ENCODE data around the gene PCDHA3. TPM values are rescaled to one million over a fixed set of nuclear protein-coding genes. Genes with fewer than 3 reads are reported as not detected.
"Not testable (repeated sequence)": the region's sequence is repeated elsewhere in the genome, so short reads cannot be mapped to it uniquely, and the experiment has no call there.

PCDHA3 gene
- total and polyA plus RNA-seq, 5 experiments from 2014 or later = not detected

DNA sequence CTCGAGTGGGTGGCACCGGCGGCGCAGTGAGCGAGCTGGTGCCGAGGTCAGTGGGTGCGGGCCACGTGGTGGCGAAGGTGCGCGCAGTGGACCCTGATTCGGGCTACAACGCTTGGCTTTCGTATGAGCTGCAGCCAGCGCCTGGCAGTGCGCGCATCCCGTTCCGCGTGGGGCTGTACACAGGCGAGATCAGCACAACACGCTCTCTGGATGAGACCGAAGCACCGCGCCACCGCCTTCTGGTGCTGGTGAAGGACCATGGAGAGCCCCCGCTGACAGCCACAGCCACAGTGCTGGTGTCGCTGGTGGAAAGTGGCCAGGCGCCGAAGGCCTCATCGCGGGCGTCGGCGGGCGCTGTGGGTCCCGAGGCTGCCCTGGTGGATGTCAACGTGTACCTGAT is 22.6 kb downstream of the PCDHA3 start:
- H3K4me3 Mint-ChIP-seq = no peak overlapping the region
- peaks cover 7 to 39% (median 15%) of the 10 kb centered on the region in 3 donors for H3K36me3 Mint-ChIP-seq
- DNase-seq (no peak), ATAC-seq (no peak)
- POLR2A ChIA-PET = no interaction called here
- no peak overlapping the region for H3K27ac Mint-ChIP-seq
- H3K9me3 Mint-ChIP-seq = peaks cover 16 to 55% (median 25%) of the 10 kb centered on the region in 9 donors
- H3K4me1 Mint-ChIP-seq = no peaks in the 10 kb centered on the region
- H3K27me3 Mint-ChIP-seq = peaks cover 18 to 31% (median 29%) of the 10 kb centered on the region in 5 donors

DNA sequence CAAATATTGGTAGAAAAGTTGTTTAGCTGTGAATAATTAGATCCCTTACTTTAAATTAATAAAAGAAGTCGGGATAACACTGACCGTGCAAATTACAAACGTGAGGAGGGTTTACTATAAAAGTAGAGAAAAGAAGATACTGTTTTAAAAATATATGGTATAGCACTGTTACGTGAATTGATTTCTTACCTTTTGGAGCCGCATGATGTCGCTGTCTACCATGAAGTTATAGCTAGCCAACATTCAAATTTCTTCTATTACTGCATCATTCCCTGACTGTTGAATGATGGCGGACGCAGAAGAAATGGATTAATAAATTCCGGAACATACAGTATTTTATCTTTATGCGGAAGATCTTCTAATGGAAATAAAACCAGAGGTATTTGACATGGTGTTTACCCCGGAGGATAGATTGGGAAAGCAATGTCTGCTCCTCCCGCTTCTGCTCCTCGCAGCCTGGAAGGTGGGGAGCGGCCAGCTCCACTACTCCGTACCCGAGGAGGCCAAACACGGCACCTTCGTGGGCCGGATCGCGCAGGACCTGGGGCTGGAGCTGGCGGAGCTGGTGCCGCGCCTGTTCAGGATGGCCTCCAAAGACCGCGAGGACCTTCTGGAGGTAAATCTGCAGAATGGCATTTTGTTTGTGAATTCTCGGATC is 27.0 kb downstream of the PCDHA3 start, which contains the start of gene PCDHA6:
PCDHA6 (plus strand) TSS at position 257 of the 658 bp plus-strand sequence; CDS start at position 389, 132 bp downstream.
- ATAC-seq = no peak
- Mint-ChIP-seq H3K4me1 (no peaks in the 10 kb centered on the region), H3K9me3 (peaks cover 13 to 69% (median 26%) of the 10 kb centered on the region in 9 donors), H3K27me3 (peaks cover 28 to 53% (median 42%) of the 10 kb centered on the region in 5 donors), H3K27ac (no peak within 1 kb of the TSS), H3K4me3 (no peak within 1 kb of the TSS), H3K36me3 (peaks cover 15 to 48% (median 18%) of the 10 kb centered on the region in 3 donors)
- POLR2A ChIA-PET = no interaction called here
- no peak for DNase-seq

DNA sequence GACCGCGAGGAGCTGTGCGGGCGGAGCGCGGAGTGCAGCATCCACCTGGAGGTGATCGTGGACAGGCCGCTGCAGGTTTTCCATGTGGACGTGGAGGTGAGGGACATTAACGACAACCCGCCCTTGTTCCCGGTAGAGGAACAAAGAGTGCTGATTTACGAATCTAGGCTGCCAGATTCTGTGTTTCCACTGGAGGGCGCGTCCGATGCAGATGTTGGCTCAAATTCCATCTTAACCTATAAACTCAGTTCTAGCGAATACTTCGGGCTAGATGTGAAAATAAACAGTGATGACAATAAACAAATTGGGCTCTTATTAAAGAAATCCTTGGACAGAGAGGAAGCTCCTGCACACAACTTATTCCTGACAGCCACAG is 27.5 kb downstream of the PCDHA3 start:
- peaks cover 13 to 72% (median 30%) of the 10 kb centered on the region in 9 donors for H3K9me3 Mint-ChIP-seq
- no peaks in the 10 kb centered on the region for H3K4me1 Mint-ChIP-seq
- peaks cover 32 to 58% (median 46%) of the 10 kb centered on the region in 5 donors for H3K27me3 Mint-ChIP-seq
- H3K27ac Mint-ChIP-seq = no peak overlapping the region
- ATAC-seq (no peak), DNase-seq (no peak)
- POLR2A ChIA-PET = no interaction called here
- no peak overlapping the region for H3K4me3 Mint-ChIP-seq
- peaks cover 17 to 51% (median 21%) of the 10 kb centered on the region in 3 donors for H3K36me3 Mint-ChIP-seq

DNA sequence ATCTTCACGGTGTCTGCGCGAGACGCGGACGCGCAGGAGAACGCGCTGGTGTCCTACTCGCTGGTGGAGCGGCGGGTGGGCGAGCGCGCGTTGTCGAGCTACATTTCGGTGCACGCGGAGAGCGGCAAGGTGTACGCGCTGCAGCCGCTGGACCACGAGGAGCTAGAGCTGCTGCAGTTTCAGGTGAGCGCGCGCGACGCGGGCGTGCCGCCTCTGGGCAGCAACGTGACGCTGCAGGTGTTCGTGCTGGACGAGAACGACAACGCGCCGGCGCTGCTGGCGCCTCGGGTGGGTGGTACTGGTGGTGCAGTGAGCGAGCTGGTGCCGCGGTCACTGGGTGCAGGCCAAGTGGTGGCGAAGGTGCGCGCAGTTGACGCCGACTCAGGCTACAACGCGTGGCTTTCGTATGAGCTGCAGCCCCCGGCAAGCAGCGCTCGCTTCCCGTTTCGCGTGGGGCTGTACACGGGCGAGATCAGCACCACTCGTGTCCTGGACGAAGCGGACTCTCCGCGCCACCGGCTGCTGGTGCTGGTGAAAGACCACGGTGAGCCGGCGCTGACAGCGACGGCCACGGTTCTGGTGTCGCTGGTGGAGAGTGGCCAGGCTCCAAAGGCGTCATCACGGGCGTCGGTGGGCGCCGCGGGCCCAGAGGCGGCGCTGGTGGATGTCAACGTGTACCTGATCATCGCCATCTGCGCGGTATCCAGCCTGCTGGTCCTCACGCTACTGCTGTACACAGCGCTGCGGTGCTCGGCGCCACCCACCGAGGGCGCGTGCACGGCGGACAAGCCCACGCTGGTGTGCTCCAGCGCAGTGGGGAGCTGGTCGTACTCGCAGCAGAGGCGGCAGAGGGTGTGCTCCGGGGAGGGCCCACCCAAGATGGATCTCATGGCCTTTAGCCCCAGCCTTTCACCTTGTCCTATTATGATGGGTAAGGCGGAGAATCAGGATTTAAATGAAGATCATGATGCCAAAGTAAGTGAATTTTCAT is 28.9 kb downstream of the PCDHA3 start:
- Mint-ChIP-seq H3K36me3 (peaks cover 21 to 60% (median 28%) of the 10 kb centered on the region in 3 donors), H3K27me3 (peaks cover 38 to 70% (median 51%) of the 10 kb centered on the region in 5 donors), H3K9me3 (peaks cover 16 to 78% (median 35%) of the 10 kb centered on the region in 9 donors)
- POLR2A ChIA-PET, ATAC-seq, DNase-seq, H3K4me3 Mint-ChIP-seq, H3K4me1 Mint-ChIP-seq, H3K27ac Mint-ChIP-seq: not testable (repeated sequence)

DNA sequence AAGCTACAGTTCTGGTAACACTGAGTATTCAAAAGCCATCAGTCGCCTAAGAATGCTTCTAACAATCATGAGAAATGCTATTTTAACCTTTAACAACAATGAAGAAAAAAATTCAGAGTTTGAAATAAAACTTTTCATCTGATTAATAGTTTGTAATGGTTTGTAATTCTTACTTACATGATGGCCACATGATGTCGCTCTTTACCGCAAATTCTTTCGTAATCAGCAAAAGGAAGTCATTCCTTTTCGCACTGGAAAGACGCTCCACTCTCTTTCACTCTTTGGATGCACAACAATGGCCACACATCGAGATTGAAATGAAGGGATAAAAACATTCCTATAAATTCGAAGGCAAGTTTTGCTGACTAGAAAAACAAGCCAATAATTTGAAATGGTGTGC is 33.1 kb downstream of the PCDHA3 start, which contains the start of gene PCDHA7:
PCDHA7 (plus strand) TSS at position 277 of the 400 bp plus-strand sequence; CDS start at position 392, 115 bp downstream.
- DNase-seq = no peak
- POLR2A ChIA-PET = no interaction called here
- H3K4me3 Mint-ChIP-seq = no peak within 1 kb of the TSS
- no peak for ATAC-seq
- no peak within 1 kb of the TSS for H3K27ac Mint-ChIP-seq
- peaks cover 0 to 59% (median 25%) of the 10 kb centered on the region in 9 donors for H3K9me3 Mint-ChIP-seq
- H3K27me3 Mint-ChIP-seq = peaks cover 23 to 61% (median 35%) of the 10 kb centered on the region in 5 donors
- H3K36me3 Mint-ChIP-seq = peaks cover 16 to 27% (median 17%) of the 10 kb centered on the region in 3 donors
- H3K4me1 Mint-ChIP-seq = no peaks in the 10 kb centered on the region

DNA sequence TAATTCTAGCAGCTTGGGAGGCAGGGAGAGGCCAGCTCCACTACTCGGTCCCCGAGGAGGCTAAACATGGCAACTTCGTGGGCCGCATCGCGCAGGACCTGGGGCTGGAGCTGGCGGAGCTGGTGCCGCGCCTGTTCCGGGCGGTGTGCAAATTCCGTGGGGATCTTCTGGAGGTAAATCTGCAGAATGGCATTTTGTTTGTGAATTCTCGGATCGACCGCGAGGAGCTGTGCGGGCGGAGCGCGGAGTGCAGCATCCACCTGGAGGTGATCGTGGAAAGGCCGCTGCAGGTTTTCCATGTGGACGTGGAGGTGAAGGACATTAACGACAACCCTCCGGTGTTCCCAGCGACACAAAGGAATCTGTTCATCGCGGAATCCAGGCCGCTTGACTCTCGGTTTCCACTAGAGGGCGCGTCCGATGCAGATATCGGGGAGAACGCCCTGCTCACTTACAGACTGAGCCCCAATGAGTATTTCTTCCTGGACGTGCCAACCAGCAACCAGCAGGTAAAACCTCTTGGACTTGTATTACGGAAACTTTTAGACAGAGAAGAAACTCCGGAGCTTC is 33.7 kb downstream of the PCDHA3 start:
- POLR2A ChIA-PET, ATAC-seq, H3K4me1 Mint-ChIP-seq, H3K4me3 Mint-ChIP-seq, H3K27ac Mint-ChIP-seq, DNase-seq: not testable (repeated sequence)
- Mint-ChIP-seq H3K9me3 (peaks cover 0 to 60% (median 23%) of the 10 kb centered on the region in 9 donors), H3K36me3 (peaks cover 16 to 27% (median 17%) of the 10 kb centered on the region in 3 donors), H3K27me3 (peaks cover 25 to 65% (median 38%) of the 10 kb centered on the region in 5 donors)

DNA sequence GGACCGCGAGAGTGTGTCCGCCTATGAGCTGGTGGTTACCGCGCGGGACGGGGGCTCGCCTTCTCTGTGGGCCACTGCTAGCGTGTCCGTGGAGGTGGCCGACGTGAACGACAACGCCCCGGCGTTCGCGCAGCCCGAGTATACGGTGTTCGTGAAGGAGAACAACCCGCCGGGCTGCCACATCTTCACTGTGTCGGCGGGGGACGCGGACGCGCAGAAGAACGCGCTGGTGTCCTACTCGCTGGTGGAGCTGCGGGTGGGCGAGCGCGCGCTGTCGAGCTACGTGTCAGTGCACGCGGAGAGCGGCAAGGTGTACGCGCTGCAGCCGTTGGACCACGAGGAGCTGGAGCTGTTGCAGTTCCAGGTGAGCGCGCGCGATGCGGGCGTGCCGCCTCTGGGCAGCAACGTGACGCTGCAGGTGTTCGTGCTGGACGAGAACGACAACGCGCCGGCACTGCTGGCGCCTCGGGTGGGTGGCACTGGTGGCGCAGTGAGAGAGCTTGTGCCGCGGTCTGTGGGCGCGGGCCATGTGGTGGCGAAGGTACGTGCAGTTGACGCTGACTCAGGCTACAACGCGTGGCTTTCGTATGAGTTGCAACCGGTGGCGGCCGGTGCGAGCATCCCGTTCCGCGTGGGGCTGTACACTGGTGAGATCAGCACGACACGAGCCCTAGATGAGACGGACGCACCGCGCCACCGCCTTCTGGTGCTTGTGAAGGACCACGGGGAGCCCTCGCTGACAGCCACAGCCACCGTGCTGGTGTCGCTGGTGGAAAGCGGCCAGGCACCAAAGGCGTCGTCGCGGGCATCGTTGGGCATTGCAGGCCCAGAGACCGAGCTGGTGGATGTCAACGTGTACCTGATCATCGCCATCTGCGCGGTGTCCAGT is 35.0 kb downstream of the PCDHA3 start:
- peaks cover 31 to 72% (median 44%) of the 10 kb centered on the region in 5 donors for H3K27me3 Mint-ChIP-seq
- no peak overlapping the region for H3K4me3 Mint-ChIP-seq
- POLR2A ChIA-PET = no interaction called here
- DNase-seq (no peak), ATAC-seq (no peak)
- no peak overlapping the region for H3K27ac Mint-ChIP-seq
- H3K9me3 Mint-ChIP-seq = peaks cover 0 to 67% (median 31%) of the 10 kb centered on the region in 9 donors
- no peaks in the 10 kb centered on the region for H3K4me1 Mint-ChIP-seq
- peaks cover 17 to 31% (median 23%) of the 10 kb centered on the region in 3 donors for H3K36me3 Mint-ChIP-seq

DNA sequence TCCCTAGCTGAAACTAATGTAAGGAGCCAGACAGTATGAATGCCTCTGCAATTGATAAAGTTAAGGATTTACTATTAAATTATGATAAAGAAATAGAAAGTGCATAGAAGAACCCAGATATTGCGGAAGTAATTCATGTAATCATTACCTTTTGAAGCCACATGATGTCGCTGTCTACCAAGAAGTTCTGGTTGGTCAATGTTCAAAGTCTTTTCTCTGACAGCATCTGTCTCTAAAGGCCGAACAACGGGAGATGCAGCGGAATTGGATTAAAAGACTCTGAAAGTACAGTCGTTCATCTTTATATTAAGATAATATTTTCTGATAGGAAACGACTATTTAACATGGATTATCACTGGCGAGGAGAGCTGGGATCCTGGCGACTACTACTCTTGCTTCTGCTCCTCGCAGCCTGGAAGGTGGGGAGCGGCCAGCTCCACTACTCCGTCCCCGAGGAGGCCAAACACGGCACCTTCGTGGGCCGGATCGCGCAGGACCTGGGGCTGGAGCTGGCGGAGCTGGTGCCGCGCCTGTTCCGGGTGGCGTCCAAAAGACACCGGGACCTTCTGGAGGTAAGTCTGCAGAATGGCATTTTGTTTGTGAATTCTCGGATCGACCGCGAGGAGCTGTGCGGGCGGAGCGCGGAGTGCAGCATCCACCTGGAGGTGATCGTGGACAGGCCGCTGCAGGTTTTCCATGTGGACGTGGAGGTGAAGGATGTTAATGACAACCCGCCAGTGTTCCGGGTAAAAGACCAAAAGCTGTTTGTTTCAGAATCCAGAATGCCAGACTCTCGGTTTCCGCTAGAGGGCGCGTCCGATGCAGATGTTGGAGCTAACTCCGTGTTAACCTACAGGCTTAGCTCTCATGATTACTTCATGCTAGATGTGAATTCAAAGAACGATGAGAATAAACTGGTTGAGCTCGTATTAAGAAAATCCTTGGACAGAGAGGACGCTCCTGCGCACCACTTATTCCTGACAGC is 40.4 kb downstream of the PCDHA3 start, which contains the start of gene PCDHA8:
PCDHA8 (plus strand) TSS at position 210 of the 985 bp plus-strand sequence; CDS start at position 345, 135 bp downstream.
- peak within 1 kb of the TSS in 1 of 10 donors; percentile 53 for H3K27ac Mint-ChIP-seq
- peaks cover 0 to 49% (median 18%) of the 10 kb centered on the region in 9 donors for H3K9me3 Mint-ChIP-seq
- ATAC-seq = no peak
- peaks cover 13 to 38% (median 24%) of the 10 kb centered on the region in 5 donors for H3K27me3 Mint-ChIP-seq
- H3K36me3 Mint-ChIP-seq = peaks cover 10 to 22% (median 10%) of the 10 kb centered on the region in 3 donors
- H3K4me1 Mint-ChIP-seq = no peaks in the 10 kb centered on the region
- no peak for DNase-seq
- POLR2A ChIA-PET = no interaction called here
- H3K4me3 Mint-ChIP-seq = peak within 1 kb of the TSS in 1 of 10 donors; percentile 2

DNA sequence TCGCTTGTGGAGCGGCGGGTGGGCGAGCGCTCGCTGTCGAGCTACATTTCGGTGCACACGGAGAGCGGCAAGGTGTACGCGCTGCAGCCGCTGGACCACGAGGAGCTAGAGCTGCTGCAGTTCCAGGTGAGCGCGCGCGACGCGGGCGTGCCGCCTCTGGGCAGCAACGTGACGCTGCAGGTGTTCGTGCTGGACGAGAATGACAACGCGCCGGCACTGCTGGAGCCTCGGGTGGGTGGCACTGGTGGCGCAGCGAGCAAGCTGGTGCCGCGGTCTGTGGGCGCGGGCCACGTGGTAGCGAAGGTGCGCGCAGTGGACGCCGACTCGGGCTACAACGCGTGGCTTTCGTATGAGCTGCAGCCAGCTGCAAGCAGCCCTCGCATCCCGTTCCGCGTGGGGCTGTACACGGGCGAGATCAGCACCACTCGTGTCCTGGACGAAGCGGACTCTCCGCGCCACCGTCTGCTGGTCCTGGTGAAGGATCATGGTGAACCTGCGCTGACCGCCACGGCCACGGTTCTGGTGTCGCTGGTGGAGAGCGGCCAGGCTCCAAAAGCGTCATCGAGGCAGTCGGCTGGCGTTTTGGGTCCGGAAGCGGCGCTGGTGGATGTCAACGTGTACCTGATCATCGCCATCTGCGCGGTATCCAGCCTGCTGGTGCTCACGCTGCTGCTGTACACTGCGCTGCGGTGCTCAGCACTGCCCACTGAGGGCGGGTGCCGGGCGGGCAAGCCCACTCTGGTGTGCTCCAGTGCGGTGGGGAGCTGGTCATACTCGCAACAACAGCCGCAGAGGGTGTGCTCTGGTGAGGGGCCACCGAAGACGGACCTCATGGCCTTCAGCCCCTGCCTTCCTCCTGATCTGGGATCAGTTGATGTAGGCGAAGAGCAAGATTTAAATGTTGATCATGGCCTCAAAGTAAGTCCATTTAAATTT is 42.2 kb downstream of the PCDHA3 start:
- no peaks in the 10 kb centered on the region for H3K4me1 Mint-ChIP-seq
- peaks cover 7 to 28% (median 19%) of the 10 kb centered on the region in 3 donors for H3K36me3 Mint-ChIP-seq
- ATAC-seq (no peak), DNase-seq (no peak)
- H3K4me3 Mint-ChIP-seq = no peak overlapping the region
- peaks cover 23 to 42% (median 27%) of the 10 kb centered on the region in 5 donors for H3K27me3 Mint-ChIP-seq
- POLR2A ChIA-PET = no interaction called here
- H3K27ac Mint-ChIP-seq = no peak overlapping the region
- peaks cover 0 to 48% (median 27%) of the 10 kb centered on the region in 9 donors for H3K9me3 Mint-ChIP-seq
